SJSA1 (cell line): ENCODE data around the gene KSR2. TPM values are rescaled to one million over a fixed set of nuclear protein-coding genes. Genes with fewer than 3 reads are reported as not detected.

Experiments
- DNase-seq, 2 experiments: peaks; one replicate each; pipeline ENCODE4 v3.0.0-alpha.2; 2015 to 2020; ENCODE audit warnings: low spot score in 2 of 2, low read depth in 1 of 2
- H3K27ac ChIP-seq: fragments of 250-450 bp; sonication (Bioruptor Pico); 2 replicates; pipeline ENCODE4 v1.5.1; 2020; ENCODE audit warnings: mild to moderate bottlenecking, moderate library complexity
- H3K27me3 ChIP-seq: fragments of 250-450 bp; sonication (Bioruptor Pico); replicated peaks from 2 replicates; pipeline ENCODE4 v1.5.1; 2020; ENCODE audit warnings: mild to moderate bottlenecking, moderate library complexity
- H3K36me3 ChIP-seq: fragments of 250-450 bp; sonication (Bioruptor Pico); 2 replicates; pipeline ENCODE4 v1.5.1; 2020; ENCODE audit warnings: mild to moderate bottlenecking
- H3K4me1 ChIP-seq: fragments of 250-450 bp; sonication (Bioruptor Pico); replicated peaks from 2 replicates; pipeline ENCODE4 v1.6.1; 2021; ENCODE audit warnings: mild to moderate bottlenecking
- H3K4me3 ChIP-seq: fragments of 250-450 bp; sonication (Bioruptor Pico); 2 replicates; pipeline ENCODE4 v1.5.1; 2020; ENCODE audit warnings: mild to moderate bottlenecking
- H3K9me3 ChIP-seq: fragments of 250-450 bp; sonication (Bioruptor Pico); replicated peaks from 2 replicates; pipeline ENCODE4 v1.5.1; 2020; ENCODE audit warnings: mild to moderate bottlenecking
- total RNA-seq: library from RNA; depleted of rRNA; stranded (reverse); fragments of >200 nt; shearing (Covaris generic); gene quantifications from 2 replicates; pipeline ENCODE4 v1.2.3, GENCODE V29; 2014; rRNA removed

KSR2 gene
- total RNA-seq, 1 experiment from 2014 or later = 0.03 TPM

DNA sequence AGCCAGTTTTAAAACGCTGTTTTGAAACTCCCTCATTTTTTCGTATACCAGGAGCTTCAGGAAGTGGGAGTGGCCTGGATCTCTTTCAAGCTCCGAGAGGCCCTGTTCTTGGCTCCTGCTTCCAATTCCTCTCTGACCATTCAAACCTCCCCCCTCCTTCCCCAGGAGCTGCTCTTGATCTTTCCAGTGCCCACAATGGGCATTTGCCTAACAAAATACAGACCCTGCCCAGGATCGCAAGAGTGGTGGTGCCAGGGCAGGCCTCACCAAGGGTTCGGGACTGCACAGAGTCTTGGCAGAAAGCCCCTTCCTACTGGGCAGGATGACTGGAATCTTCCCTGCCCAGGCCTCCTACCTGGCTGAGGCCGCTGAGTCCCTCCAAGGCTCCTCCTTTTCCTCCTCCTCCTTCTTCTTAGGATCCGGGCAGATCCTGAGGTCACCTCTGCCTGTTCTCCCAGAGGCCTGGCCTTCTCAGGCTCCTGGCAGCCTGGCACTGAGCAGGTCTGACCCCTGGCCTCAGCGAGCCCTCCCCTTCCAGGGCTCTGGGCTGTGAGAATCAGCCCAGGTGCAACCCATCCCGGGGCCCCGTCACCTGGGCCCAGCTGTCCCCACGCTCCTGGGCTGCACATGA lies 560.5 kb downstream of the KSR2 start:
- no peak for DNase-seq
- Histone ChIP-seq H3K9me3 (no peaks in the 10 kb centered on the region), H3K4me1 (no peaks in the 10 kb centered on the region), H3K27ac (no peak overlapping the region), H3K4me3 (no peak overlapping the region), H3K27me3 (no peaks in the 10 kb centered on the region), H3K36me3 (no peaks in the 10 kb centered on the region)

GRCh38 chr12:117404940-117405339 lies 563.9 kb downstream of the KSR2 start:
- no peaks in the 10 kb centered on the region for H3K27me3 ChIP-seq
- DNase-seq = no peak
- no peak overlapping the region for H3K27ac ChIP-seq
- H3K4me3 ChIP-seq = no peak overlapping the region
- no peaks in the 10 kb centered on the region for H3K9me3 ChIP-seq
- H3K4me1 ChIP-seq = no peaks in the 10 kb centered on the region
- H3K36me3 ChIP-seq = no peaks in the 10 kb centered on the region

DNA sequence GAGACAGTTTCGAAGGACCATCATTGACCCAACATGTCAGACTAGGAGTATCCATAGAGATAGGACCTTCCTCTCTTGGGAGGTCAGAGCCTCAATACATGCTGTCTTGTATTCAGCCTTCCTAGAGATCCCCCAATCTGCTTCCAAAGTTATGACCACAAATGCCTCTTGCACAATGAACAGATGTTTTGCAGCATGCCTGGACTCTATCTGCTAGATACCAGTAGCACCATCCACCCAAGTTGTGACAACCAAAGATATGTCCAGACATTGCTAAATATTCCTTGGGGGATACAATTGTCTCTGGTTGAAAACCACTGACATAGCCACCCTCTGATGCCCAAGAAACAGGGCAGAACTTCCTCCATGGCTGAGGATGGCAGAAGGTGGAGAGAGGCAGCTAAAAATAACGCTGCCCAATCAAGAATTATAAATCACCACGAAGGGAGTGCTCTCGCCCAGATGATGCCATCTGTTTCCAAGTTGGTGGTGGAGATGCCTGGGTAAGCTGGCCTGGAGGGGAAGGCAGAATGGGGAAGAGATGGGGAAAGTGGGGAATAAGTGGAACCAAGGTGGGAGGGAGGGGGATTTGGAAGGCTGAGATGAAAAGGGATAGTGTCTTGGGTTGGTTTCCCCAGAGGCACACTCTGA lies 564.5 kb downstream of the KSR2 start:
- H3K4me3 ChIP-seq = no peak overlapping the region
- no peaks in the 10 kb centered on the region for H3K36me3 ChIP-seq
- H3K27me3 ChIP-seq = no peaks in the 10 kb centered on the region
- H3K27ac ChIP-seq = no peak overlapping the region
- no peaks in the 10 kb centered on the region for H3K9me3 ChIP-seq
- no peaks in the 10 kb centered on the region for H3K4me1 ChIP-seq
- no peak for DNase-seq

DNA sequence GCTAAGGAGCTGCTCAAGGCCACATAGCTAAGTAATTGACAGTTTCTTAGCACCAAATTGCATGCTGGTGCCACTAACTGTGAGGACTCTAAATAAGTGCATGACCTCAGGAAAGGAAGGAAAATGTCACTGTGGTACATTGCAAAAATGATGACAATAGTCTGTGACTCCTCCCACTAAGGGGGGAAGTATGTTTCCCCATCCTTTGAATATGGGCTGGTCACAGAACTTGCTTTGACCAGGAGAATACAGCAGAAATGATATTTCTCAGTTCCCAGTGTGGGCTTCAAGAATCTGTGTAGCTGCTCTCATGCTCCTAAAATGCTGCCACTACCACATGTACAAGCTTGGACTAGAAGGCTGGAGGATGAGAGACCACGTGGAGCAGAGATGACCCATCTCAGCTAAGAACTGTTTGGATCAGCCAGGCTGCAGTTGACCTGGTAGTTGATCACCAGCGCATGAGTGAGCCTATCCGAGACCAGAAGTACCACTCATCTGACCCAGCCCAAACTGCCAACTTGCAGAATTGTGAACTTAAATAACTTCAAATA lies 565.1 kb downstream of the KSR2 start:
- no peaks in the 10 kb centered on the region for H3K9me3 ChIP-seq

More for the DNA sequence above, 565.1 kb downstream of the KSR2 start:
- no peak for DNase-seq
- Histone ChIP-seq H3K27me3 (no peaks in the 10 kb centered on the region), H3K27ac (no peak overlapping the region), H3K4me1 (no peaks in the 10 kb centered on the region), H3K36me3 (no peaks in the 10 kb centered on the region), H3K4me3 (no peak overlapping the region)

Other genes with a start within 250 kb of the KSR2 start
- gene RFC5, start 47.7 kb upstream of the KSR2 start, total RNA-seq = 21.5 and 47.6 TPM in 2 replicates
- gene WSB2, start 92.2 kb upstream of the KSR2 start, total RNA-seq = 160 and 164 TPM in 2 replicates
- gene VSIG10, start 135.0 kb upstream of the KSR2 start, total RNA-seq = 11.8 and 14.6 TPM in 2 replicates
- 243 and 309 TPM in 2 replicates for gene PEBP1, start 167.1 kb upstream of the KSR2 start, total RNA-seq